ENCODE data around the gene ENTPD3.
A peak's percentile ranks its signal among the peaks of the same experiment; 100 is the strongest.

ENTPD3 gene

GRCh38 chr3:40387001-40387894, at the start of gene ENTPD3:
TSS of gene ENTPD3 (plus strand) at chr3:40387184. CDS start at chr3:40388058, 874 bp downstream.
- peak; percentile 29 for DNase-seq

DNA sequence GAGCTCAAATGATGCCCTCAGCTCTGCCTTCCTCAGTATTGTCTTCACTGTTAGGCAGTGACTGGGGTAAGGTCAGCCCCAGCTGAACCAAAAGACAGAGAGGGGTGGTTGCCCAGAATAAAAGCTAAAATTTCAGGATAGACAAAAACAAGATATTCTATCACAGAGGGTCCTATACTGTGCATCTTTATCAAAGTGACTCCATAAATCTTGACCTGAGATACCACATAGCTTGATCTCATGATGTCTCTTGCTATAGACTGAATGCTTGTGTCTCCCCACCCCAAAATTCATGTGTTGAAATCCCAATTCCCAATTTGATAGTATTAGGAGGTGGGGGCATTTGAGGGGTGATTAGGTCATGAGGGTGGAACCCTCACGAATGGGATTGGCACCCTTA, 47.1 kb upstream of the ENTPD3 start:
- no peak for DNase-seq

DNA sequence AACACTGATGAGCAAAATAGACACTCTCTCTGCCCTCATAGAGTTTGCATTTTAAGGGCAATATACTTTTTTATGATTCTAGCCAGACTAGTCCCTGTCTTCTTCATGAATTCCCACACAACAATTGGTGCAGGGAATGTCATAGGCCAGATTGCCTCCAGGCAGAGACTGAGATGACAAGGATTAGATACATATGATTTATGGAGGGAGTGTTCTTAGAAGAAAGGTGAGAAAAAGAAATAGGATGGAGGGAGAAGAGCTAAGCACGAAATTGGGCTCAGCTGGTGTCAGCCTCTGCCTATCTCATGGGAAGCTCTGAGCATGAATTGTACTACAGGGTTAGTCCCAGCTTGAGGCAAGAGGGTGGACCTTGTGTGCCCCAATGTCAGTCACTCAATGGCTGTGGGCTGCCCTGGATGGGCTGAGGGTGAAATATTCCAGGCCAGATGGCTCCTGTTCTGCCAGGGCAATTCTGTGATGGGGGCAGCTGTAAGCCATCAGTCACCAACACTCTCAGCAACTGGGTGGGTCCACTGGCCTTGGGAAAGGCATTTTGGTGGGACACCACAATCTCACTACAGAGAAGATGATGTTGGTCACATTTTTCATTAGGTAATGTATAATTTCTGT, 46.3 kb upstream of the ENTPD3 start:
- no peak for DNase-seq

GRCh38 chr3:40341671-40342070, 45.3 kb upstream of the ENTPD3 start:
- DNase-seq = no peak

- no peak for DNase-seq
Observed at GRCh38 chr3:40350529-40350928, 36.5 kb upstream of the ENTPD3 start.

- DNase-seq = no peak
Observed at GRCh38 chr3:40355410-40355809, 31.6 kb upstream of the ENTPD3 start.

GRCh38 chr3:40358454-40358853, 28.5 kb upstream of the ENTPD3 start:
- no peak for DNase-seq

DNA sequence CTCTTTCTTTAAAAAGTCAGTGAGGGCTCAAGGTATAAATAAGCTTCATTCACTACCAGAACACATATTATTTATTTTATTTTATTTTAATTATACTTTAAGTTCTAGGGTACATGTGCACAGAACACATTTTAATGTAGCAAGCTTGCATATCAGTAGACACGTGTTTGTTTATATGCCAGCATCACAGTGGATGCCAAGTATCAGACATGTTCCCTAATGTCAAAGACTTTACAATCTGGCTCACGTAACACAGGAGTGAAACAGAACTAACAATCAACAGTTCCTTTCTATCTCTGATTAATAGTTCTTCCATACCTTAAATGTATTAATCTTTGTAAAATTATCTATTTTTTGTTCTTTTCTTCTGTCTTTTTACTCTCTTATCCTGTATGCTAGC, 23.3 kb upstream of the ENTPD3 start:
- DNase-seq = no peak

GRCh38 chr3:40366203-40367162, 20.5 kb upstream of the ENTPD3 start:
- no peak for DNase-seq

- DNase-seq = no peak
Observed at GRCh38 chr3:40369716-40370115, 17.3 kb upstream of the ENTPD3 start.

GRCh38 chr3:40377822-40378221, 9.2 kb upstream of the ENTPD3 start:
- DNase-seq = no peak

GRCh38 chr3:40379674-40380306, 7.2 kb upstream of the ENTPD3 start:
- DNase-seq = no peak

DNA sequence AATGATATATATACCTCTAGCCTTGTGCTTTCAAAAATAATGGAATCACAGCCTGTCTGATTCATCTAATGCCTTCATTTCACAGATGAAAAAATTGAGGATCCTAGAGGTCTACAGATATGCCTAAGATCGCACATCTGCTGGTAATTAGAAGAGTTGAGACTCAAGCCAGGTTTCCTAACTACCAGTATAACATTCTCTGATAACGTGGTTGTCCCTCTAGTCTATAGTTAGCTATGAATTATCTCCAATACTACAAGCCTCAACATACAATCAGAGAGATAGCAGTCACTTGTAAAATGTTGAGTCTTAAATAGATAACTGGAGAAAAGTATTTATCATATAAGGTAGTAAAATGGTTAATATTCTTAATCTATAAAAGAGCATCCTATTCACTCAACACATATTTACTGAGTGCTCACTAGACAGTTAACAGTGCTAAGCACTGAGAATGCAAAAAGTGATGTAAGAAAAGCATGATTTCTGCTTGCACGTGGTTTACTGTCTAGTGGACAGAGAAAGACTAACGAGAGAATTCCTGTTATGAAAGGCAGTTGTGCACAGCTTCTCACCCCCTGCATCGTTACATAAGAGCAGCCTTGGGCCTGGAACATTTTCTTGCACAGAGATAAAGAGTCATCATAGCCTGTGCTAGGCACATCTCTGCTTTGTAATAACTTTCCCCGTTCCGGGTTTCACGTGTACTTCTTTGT, 4.9 kb upstream of the ENTPD3 start:
- no peak for DNase-seq

DNA sequence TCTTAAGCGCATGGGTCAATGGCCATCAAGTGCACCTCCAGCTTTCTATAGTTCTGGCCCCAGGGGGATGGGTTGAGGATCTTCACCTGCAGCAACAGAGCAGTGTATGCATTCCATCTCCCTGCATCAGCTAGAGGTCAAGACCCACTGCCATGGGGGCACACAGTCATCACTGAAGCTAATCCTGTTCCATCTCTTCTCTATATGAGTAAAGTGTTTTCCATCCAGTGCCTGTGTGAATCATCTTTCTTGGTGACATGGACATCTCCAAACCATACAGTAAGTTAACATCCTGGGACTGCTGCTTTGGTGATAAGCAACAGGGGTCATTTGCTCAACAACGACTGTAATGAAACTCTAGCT, 4.4 kb upstream of the ENTPD3 start:
- DNase-seq = no peak

GRCh38 chr3:40386213-40386612, 771 bp upstream of the ENTPD3 start:
- no peak for DNase-seq

DNA sequence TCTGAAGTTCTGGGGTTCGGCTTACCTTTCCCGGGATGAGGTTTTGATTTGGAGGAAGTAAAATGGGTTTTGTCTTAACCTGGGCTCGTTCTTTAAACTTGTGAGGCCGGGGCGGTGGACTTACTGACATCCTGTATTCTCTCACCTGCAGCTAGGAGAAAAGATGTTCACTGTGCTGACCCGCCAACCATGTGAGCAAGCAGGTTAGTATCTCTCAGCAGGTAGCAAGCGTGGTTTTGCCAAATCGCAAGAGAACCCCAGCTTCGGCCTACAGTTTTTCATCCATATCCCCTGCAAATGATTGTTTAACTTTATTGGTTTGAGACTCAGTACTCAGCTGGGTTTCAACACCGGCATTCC, 891 bp downstream of the ENTPD3 start:
- DNase-seq = no peak

- no peak for DNase-seq
Observed at GRCh38 chr3:40396406-40396805, 9.4 kb downstream of the ENTPD3 start.

- DNase-seq = no peak
Observed at GRCh38 chr3:40397129-40397528, 10.1 kb downstream of the ENTPD3 start.

- no peak for DNase-seq
Observed at GRCh38 chr3:40397912-40398311, 10.9 kb downstream of the ENTPD3 start.

DNA sequence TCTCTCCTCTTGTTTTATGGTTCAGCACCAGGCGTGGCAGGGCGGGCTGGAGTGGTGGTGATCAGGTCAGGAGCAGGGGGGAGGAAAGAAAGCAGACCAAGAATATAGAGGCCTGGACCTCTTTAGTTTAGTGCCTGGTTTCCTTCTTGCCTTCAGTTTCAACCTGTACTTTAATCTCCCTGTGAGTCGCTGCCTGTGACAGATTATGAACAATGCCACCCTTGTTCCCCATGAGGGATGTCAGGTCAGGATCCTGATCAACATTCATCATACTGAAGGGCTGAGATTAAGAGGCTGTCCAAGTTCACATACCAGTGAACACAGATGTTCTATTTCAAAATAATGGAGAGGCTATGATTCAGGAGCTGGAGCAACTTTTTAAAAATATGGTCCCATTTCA, 11.4 kb downstream of the ENTPD3 start:
- no peak for DNase-seq

DNA sequence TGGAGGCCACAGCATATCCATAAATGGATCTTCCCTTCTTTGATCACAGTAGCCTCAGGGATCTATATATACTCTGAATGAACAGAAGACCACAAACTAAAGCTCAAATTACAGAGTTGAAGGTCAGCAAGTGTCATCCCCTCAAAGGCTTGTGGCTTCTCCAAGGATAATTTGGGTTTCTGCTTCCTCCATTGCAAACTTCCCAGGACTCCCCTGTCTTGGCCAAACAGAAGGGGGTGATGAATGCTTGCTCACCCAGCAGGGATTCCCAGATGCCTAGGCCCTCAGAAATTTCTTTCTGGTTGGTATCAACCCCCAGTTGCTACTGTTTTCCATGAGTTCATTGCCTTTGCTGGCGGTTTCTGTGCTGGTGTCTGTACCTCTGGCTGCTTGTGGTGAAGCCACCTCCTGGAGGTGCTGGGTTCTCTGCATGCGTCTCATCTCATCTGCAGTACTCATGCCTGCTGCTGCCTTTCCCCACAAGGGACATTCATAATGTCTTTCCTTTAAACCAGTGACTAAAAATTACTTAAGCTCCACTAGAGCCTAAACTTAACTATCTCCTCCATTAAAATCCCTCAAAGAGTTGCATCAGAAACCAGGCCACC, 17.7 kb downstream of the ENTPD3 start:
- no peak for DNase-seq

DNA sequence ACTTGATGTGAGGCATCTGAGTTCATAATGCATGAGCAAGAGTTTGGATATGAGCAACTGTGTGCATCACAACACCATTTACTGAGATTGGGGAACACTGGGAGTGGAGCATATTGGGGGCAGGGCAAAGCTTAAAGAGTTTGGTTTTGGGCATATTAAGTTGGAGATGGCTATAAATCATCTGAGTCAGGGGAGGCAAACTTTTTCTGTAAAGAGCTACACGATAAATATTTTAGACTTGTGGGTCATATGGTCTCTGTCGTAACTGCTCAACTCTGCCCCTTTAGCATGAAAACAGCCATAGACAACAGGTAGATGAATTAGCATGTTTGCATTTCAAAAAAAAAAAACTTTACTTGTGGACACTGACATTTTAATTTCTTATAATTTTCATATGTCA, 20.0 kb downstream of the ENTPD3 start:
- no peak for DNase-seq
